Sigmoid colon (tissue), 7 donors: ENCODE data around the gene PLCB1. TPM values are rescaled to one million over a fixed set of nuclear protein-coding genes. Genes with fewer than 3 reads are reported as not detected.
A peak's percentile ranks its signal among the peaks of the same experiment; 100 is the strongest.

Experiments
- DNase-seq: peaks from one replicate; pipeline ENCODE4 v3.0.0-alpha.2; 2019
- H3K27ac ChIP-seq, 4 donors: fragments of 200-600 bp; sonication (generic); one replicate each; pipeline ENCODE4 v1.5.1; 2016 to 2019; ENCODE audit warnings: mild to moderate bottlenecking in 1 of 4
- H3K27me3 ChIP-seq, 3 donors: fragments of 200-600 bp; sonication (generic); one replicate each; pipeline ENCODE4 v1.5.1; 2019; ENCODE audit warnings: mild to moderate bottlenecking in 1 of 3
- H3K36me3 ChIP-seq, 4 donors: fragments of 200-600 bp; sonication (generic); one replicate each; pipeline ENCODE4 v1.5.1; 2016 to 2019
- H3K4me1 ChIP-seq, 4 donors: fragments of 200-600 bp; sonication (generic); one replicate each; pipeline ENCODE4 v1.5.1; 2017 to 2019
- H3K4me3 ChIP-seq, 4 donors: fragments of 200-600 bp; sonication (generic); one replicate each; pipeline ENCODE4 v1.5.1; 2017 to 2019; ENCODE audit warnings: mild to moderate bottlenecking in 2 of 4, moderate library complexity in 1 of 4
- H3K9me3 ChIP-seq, 4 donors: fragments of 200-600 bp in 3 of 4; sonication (generic) in 3 of 4; one replicate each; pipeline versions ENCODE4 v1.5.1 to v1.6.1; 2013 to 2019
- EP300 ChIP-seq, 4 donors: sonication (generic); formaldehyde crosslinking; IDR thresholded peaks; one replicate each; pipeline ENCODE4 v1.6.1; 2017; ENCODE audit warnings: antibody characterized with exemption in 4 of 4
- POLR2A ChIP-seq, 2 donors: fragments of 450-650 bp; IDR thresholded peaks; one replicate each; pipeline ENCODE4 v1.6.1; 2016; ENCODE audit warnings: antibody characterized with exemption in 2 of 2, mild to moderate bottlenecking in 2 of 2, moderate library complexity in 2 of 2
- POLR2AphosphoS5 ChIP-seq, 4 donors: sonication (generic); formaldehyde crosslinking; IDR thresholded peaks; one replicate each; pipeline ENCODE4 v1.6.1; 2017; ENCODE audit warnings: antibody characterized with exemption in 4 of 4
- WGBS, 2 donors: extraction: QIAGEN DNeasy Blood & Tissue Kit; methylation state at CpG; one replicate each; pipeline ENCODE4 v1.1.7; 2013; 5-methylcytosine and 5-hydroxymethylcytosine counted together
- intact Hi-C: fragments of 100-400 bp; cut with DNase I; formaldehyde crosslinking; loops from one replicate; pipeline ENCODE4 v1.15.1; 2023
- polyA plus RNA-seq, 3 donors: library from polyadenylated mRNA; stranded (reverse); fragments of 200-250 nt; gene quantifications; one replicate each; pipeline ENCODE4 v1.2.3, GENCODE V29; 2013
- total RNA-seq, 4 donors: library from RNA; depleted of rRNA; stranded (reverse); fragments of >200 nt; gene quantifications; one replicate each; pipeline ENCODE4 v1.1.0, GENCODE V29; 2016
- TF ChIP-seq, protein P1 (sequence below), 4 experiments: fragments of 450-650 bp in 3 of 4; fragments of 200-600 bp in 1 of 4; IDR thresholded peaks; one replicate each; pipeline ENCODE4 v1.5.1; 2016 to 2019; ENCODE audit warnings: antibody characterized with exemption in 4 of 4, mild to moderate bottlenecking in 3 of 4, moderate library complexity in 2 of 4
- donor health status: healthy with polysubstance abuse.
- donor health status: Bipolar disorder and iron deficiency.
- donor health status: healthy.

The PLCB1 gene
- total and polyA plus RNA-seq, 7 donors: 0.92 to 117 (median 86.7) TPM

DNA sequence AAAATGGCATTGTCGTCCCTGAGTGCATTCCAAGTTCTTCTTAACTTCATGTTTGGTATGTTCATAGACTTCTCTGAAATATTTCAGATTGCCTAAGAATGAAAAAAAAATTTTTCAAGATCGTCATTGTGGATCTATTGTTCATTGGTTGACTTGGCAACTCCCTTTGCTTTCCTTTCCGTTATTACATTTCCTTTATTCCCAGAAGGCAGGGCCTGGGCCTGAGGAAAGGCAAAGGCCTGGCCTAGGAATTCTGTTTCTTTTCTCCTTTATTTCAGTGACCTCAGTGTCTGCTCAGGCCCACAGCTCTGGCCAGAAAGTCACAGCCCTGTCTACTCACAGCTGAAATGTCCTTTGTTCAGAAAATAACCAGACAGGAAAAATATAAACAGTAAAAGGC is 535.2 kb downstream of the PLCB1 start:
- peaks cover 0 to 17% (median 0%) of the 10 kb centered on the region in 4 donors for H3K36me3 ChIP-seq
- WGBS, 2 donors: 87 to 88% methylated on average over 3 of the region's 3 CpGs
- no peak overlapping the region for H3K4me3 ChIP-seq
- H3K27me3 ChIP-seq: no peaks in the 10 kb centered on the region
- no peaks in the 10 kb centered on the region for H3K9me3 ChIP-seq
- no peak for DNase-seq
- H3K27ac ChIP-seq: peak overlapping the region in 1 of 4 donors; percentile 40
- TF ChIP-seq POLR2AphosphoS5 (IDR thresholded peaks at IDR 0.05) (no peak), EP300 (IDR thresholded peaks at IDR 0.05) (no peak), POLR2A (IDR thresholded peaks at IDR 0.05) (no peak)
- TF ChIP-seq, protein P1, sequence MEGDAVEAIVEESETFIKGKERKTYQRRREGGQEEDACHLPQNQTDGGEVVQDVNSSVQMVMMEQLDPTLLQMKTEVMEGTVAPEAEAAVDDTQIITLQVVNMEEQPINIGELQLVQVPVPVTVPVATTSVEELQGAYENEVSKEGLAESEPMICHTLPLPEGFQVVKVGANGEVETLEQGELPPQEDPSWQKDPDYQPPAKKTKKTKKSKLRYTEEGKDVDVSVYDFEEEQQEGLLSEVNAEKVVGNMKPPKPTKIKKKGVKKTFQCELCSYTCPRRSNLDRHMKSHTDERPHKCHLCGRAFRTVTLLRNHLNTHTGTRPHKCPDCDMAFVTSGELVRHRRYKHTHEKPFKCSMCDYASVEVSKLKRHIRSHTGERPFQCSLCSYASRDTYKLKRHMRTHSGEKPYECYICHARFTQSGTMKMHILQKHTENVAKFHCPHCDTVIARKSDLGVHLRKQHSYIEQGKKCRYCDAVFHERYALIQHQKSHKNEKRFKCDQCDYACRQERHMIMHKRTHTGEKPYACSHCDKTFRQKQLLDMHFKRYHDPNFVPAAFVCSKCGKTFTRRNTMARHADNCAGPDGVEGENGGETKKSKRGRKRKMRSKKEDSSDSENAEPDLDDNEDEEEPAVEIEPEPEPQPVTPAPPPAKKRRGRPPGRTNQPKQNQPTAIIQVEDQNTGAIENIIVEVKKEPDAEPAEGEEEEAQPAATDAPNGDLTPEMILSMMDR (IDR thresholded peaks at IDR 0.05): no peak
- intact Hi-C loops: no loop called here
- peaks cover 0 to 7% (median 0%) of the 10 kb centered on the region in 4 donors for H3K4me1 ChIP-seq

DNA sequence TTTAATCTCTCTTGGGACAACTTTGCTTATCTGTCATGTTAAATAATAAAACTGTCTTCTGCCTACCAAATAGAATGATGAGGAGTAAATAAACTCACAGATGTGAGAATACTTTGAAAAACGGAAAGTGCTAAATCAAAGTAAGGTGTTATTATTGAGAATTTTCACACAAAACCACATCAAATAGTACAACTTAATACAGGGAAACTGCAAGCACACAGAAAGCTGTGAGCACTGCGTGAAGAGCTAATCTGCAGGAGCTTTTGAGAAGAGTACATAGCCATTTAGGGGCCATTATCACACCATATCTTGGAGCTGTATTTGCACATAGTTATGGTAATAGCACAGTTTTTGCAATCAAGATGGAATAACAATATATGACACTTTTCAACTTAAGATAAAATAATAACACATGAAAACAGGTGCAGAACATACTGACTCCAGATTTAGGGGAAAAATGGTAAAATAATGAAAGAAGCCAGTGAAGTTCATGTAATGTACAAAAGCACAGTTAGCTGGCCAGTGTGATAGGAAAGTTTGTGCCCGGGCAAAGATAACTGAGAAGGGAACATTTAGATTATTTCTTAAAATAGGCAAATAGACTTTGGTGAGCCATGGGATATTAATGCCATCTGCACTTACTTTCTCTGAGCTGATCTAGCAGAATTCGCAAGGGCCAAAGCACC is 538.3 kb downstream of the PLCB1 start:
- WGBS, 2 donors: 63 to 68% methylated on average over 4 of the region's 4 CpGs
- peaks cover 0 to 17% (median 0%) of the 10 kb centered on the region in 4 donors for H3K36me3 ChIP-seq
- no peak for DNase-seq
- H3K27me3 ChIP-seq: no peaks in the 10 kb centered on the region
- H3K27ac ChIP-seq: no peak overlapping the region
- peaks cover 0 to 7% (median 0%) of the 10 kb centered on the region in 4 donors for H3K4me1 ChIP-seq
- no peaks in the 10 kb centered on the region for H3K9me3 ChIP-seq
- intact Hi-C loops: no loop called here
- no peak for TF ChIP-seq POLR2AphosphoS5 (IDR thresholded peaks at IDR 0.05)
- no peak for TF ChIP-seq POLR2A (IDR thresholded peaks at IDR 0.05)
- no peak for TF ChIP-seq EP300 (IDR thresholded peaks at IDR 0.05)
- TF ChIP-seq, protein P1 (IDR thresholded peaks at IDR 0.05): no peak
- H3K4me3 ChIP-seq: no peak overlapping the region

DNA sequence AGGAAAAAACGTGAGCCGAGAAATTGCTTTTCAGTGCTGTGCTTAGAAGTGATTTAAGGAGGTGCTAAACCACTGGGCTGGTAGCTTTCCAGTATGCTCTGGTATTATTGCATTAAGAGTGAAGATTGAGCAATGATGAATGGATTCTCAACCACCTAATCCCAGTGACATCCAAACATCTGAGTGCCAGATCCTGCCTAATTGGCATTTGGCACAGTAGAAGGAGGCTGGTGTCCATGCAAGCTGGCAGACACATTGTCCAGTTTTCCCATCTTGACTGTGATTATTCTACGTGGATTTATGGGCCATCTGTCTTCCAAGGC is 538.8 kb downstream of the PLCB1 start:
- Histone ChIP-seq H3K27me3 (no peaks in the 10 kb centered on the region), H3K27ac (no peak overlapping the region), H3K9me3 (no peaks in the 10 kb centered on the region), H3K36me3 (peaks cover 0 to 16% (median 0%) of the 10 kb centered on the region in 4 donors), H3K4me1 (peaks cover 0 to 7% (median 0%) of the 10 kb centered on the region in 4 donors), H3K4me3 (no peak overlapping the region)
- 73 to 77% methylated on average over 3 of the region's 3 CpGs for WGBS, 2 donors
- DNase-seq: no peak
- intact Hi-C loops: no loop called here
- no peak for TF ChIP-seq POLR2A (IDR thresholded peaks at IDR 0.05)
- TF ChIP-seq, protein P1 (IDR thresholded peaks at IDR 0.05): no peak
- TF ChIP-seq POLR2AphosphoS5 (IDR thresholded peaks at IDR 0.05): no peak
- TF ChIP-seq EP300 (IDR thresholded peaks at IDR 0.05): no peak

DNA sequence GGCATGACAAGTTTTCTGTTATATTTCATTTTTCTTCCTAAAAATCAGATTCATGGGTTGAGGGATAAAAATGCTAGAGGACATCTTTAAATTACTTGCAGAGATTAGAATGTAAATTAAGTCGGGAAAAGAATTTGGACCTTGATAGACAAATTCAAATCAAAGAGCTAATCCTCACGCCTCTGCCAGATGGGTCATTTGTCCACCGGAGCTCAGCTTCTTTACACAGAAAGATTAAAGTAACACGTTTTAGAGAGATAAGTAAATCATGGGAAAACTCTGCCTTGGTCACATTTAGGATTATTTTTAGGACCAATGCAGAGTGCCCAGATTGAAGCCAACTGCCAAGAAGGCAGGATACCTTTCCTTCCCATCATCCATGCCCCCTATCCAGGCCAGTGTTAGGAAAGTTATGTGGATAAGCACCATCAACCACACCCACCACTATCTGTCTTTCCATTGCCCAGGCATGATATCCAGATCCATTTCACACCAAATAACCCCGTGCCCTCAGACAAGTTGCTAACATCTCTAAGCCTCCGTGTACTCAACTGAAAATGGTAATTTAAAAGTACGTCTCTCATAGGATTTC is 539.4 kb downstream of the PLCB1 start:
- no peak for DNase-seq
- H3K4me1 ChIP-seq: peaks cover 0 to 7% (median 0%) of the 10 kb centered on the region in 4 donors
- no peak overlapping the region for H3K4me3 ChIP-seq
- H3K27ac ChIP-seq: no peak overlapping the region
- H3K9me3 ChIP-seq: no peaks in the 10 kb centered on the region
- no peaks in the 10 kb centered on the region for H3K27me3 ChIP-seq
- WGBS, 2 donors: 75 to 78% methylated on average over 7 of the region's 7 CpGs
- H3K36me3 ChIP-seq: peaks cover 0 to 10% (median 0%) of the 10 kb centered on the region in 4 donors
- intact Hi-C loops: no loop called here
- TF ChIP-seq EP300 (IDR thresholded peaks at IDR 0.05) (no peak), POLR2AphosphoS5 (IDR thresholded peaks at IDR 0.05) (no peak), POLR2A (IDR thresholded peaks at IDR 0.05) (no peak)
- TF ChIP-seq, protein P1 (IDR thresholded peaks at IDR 0.05): no peak
